Sigmoid colon (tissue), 4 donors: Measurements from ENCODE around the gene SSTR1.

ENCODE experiments used
- POLR2AphosphoS5 ChIP-seq, 4 donors: sonication (generic); formaldehyde crosslinking; IDR thresholded peaks; one replicate each; pipeline ENCODE4 v1.6.1; 2017; ENCODE audit warnings: antibody characterized with exemption in 4 of 4
- TF ChIP-seq, protein P1 (sequence below), 4 experiments: fragments of 450-650 bp in 3 of 4; fragments of 200-600 bp in 1 of 4; IDR thresholded peaks; one replicate each; pipeline ENCODE4 v1.5.1; 2016 to 2019; ENCODE audit warnings: antibody characterized with exemption in 4 of 4, mild to moderate bottlenecking in 3 of 4, moderate library complexity in 2 of 4

DNA sequence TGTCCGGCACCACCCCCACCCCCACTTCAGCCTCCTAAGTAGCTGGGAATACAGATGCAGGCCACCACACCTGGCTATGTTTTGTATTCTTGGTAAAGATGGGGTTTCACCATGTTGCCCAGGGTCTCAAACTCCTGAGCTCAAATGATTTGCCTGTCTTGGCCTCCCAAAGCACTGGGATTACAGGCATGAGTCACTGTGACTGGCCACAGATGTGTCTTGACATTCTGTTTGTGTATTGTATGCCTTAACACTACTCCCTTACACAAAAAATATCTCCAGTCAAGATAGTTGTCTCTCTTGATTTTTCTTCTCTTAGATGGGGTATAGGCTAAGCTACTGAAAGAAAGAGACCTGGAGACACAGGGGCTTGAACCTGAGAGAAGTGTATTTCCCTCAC lies 30.6 kb downstream of the SSTR1 start:
- TF ChIP-seq, protein P1, sequence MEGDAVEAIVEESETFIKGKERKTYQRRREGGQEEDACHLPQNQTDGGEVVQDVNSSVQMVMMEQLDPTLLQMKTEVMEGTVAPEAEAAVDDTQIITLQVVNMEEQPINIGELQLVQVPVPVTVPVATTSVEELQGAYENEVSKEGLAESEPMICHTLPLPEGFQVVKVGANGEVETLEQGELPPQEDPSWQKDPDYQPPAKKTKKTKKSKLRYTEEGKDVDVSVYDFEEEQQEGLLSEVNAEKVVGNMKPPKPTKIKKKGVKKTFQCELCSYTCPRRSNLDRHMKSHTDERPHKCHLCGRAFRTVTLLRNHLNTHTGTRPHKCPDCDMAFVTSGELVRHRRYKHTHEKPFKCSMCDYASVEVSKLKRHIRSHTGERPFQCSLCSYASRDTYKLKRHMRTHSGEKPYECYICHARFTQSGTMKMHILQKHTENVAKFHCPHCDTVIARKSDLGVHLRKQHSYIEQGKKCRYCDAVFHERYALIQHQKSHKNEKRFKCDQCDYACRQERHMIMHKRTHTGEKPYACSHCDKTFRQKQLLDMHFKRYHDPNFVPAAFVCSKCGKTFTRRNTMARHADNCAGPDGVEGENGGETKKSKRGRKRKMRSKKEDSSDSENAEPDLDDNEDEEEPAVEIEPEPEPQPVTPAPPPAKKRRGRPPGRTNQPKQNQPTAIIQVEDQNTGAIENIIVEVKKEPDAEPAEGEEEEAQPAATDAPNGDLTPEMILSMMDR (IDR thresholded peaks at IDR 0.05) = no peak
- no peak for TF ChIP-seq POLR2AphosphoS5 (IDR thresholded peaks at IDR 0.05)
